Left hindlimb (tissue), 1 donor: Measurements from ENCODE around the gene SLC17A6.

Experiments used
- DNase-seq: peaks from one replicate; pipeline ENCODE4 v3.0.0-alpha.2; 2018

The SLC17A6 gene

GRCh38 chr11:22390283-22390655 is 52.1 kb downstream of the SLC17A6 start:
- DNase-seq: no peak

GRCh38 chr11:22392561-22392960 is 54.4 kb downstream of the SLC17A6 start:
- no peak for DNase-seq

GRCh38 chr11:22405377-22405776 is 67.2 kb downstream of the SLC17A6 start:
- DNase-seq: no peak

- DNase-seq: no peak
These were observed 69.1 kb downstream of the SLC17A6 start for GRCh38 chr11:22407267-22407666.

- DNase-seq: no peak
These were observed 69.7 kb downstream of the SLC17A6 start for GRCh38 chr11:22407921-22408320.

- DNase-seq: no peak
These were observed 77.3 kb downstream of the SLC17A6 start for GRCh38 chr11:22415476-22415875.

GRCh38 chr11:22416462-22416861 is 78.3 kb downstream of the SLC17A6 start:
- no peak for DNase-seq

GRCh38 chr11:22426915-22427314 is 88.7 kb downstream of the SLC17A6 start:
- no peak for DNase-seq
